Measurements from ENCODE around the gene SUGCT.

GRCh38 chr7:40147371-40148246 is 12.8 kb downstream of the SUGCT start:
- TF ChIP-seq POLR2AphosphoS5 (IDR thresholded peaks at IDR 0.05) (no peak), CTCF (IDR thresholded peaks at IDR 0.05) (no peak), EP300 (IDR thresholded peaks at IDR 0.05) (no peak), POLR2A (IDR thresholded peaks at IDR 0.05; ENCODE audit: low read depth) (no peak)

All from esophagus muscularis mucosa (tissue), 4 donors.